ENCODE measurements around the gene PDCD10.
A peak's percentile ranks its signal among the peaks of the same experiment; 100 is the strongest.

Gene PDCD10

DNA sequence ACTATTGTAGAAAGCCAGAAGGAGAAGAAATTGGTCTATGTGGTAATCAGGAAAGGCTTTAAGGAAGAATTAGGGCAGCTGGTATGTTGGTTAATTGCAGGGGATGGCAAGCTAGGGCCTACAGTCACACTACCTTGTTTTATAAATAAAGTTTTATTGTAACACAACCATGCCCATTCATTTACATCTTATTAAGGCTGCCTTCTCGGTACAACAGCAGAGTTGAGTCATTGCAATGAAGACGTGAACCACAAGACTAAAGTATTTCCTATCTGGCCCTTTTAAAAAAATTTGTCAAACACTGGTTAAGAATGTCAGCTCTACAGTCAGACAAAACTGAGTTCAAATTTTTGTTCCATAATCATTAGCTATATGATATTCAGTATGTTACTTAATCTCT is 9.1 kb upstream of the PDCD10 start:
- TF ChIP-seq, protein P1, sequence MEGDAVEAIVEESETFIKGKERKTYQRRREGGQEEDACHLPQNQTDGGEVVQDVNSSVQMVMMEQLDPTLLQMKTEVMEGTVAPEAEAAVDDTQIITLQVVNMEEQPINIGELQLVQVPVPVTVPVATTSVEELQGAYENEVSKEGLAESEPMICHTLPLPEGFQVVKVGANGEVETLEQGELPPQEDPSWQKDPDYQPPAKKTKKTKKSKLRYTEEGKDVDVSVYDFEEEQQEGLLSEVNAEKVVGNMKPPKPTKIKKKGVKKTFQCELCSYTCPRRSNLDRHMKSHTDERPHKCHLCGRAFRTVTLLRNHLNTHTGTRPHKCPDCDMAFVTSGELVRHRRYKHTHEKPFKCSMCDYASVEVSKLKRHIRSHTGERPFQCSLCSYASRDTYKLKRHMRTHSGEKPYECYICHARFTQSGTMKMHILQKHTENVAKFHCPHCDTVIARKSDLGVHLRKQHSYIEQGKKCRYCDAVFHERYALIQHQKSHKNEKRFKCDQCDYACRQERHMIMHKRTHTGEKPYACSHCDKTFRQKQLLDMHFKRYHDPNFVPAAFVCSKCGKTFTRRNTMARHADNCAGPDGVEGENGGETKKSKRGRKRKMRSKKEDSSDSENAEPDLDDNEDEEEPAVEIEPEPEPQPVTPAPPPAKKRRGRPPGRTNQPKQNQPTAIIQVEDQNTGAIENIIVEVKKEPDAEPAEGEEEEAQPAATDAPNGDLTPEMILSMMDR (IDR thresholded peaks at IDR 0.05; ENCODE audit: borderline replicate concordance, insufficient read depth, low read depth, low read length), result no peak

DNA sequence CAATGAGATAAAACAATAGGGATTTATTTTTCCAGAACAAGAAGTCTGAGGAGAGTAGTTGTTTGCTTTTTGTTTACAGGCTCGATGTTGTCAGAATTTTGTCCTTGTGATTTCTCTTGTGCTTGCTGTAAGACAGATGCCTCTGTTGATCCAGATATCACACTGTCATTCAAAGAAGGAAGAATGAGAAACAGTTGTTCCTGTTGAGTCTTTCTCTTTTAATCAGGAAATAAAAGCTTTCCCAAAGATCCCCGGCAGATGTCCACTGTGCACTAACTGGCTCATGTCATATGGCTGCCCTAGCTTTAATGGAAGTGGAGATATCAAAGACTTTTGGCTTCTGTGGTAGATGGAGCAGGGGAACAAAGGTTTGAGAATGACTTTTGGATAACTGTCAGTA is 7.6 kb upstream of the PDCD10 start:
- TF ChIP-seq, protein P1 (IDR thresholded peaks at IDR 0.05; ENCODE audit: borderline replicate concordance, insufficient read depth, low read depth, low read length), result no peak
- H3K4me3 ChIP-seq (ENCODE audit: low read depth, low read length), result no peak overlapping the region

More for the DNA sequence above, 9.1 kb upstream of the PDCD10 start:
- H3K4me3 ChIP-seq (ENCODE audit: low read depth, low read length), result no peak overlapping the region

DNA sequence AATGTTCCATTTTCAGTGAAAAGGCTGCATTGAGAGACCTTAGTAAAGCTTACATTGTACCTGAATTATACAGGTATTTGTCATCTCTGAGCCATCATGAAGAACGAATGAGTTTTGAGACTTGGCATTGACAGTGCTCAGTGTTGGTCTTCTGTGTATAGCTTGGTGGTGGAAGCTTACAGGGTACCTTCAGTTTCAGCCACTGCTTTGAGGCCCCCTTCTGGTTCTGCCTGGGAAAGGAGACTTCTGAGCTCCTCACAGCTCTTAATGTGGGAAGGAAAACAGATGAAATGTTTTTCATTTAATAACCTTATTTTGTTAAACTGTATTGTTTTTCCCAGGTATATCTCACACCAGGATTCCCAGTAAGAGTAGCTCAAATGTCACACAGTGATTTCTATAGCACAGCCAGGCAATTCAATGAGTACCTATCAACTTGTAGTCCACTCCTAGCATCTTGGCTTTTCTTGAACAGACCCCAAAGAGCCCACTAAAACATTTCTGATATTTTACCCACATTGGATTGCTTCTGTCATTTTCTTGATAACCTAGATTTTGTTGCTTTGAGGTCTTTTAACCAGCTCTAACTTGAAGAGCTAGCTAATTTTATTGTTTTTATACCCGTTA is 6.4 kb upstream of the PDCD10 start:
- H3K4me3 ChIP-seq (ENCODE audit: low read depth, low read length), result no peak overlapping the region
- TF ChIP-seq, protein P1 (IDR thresholded peaks at IDR 0.05; ENCODE audit: borderline replicate concordance, insufficient read depth, low read depth, low read length), result peak; percentile 51; the same call in 1 of the 2 replicates

DNA sequence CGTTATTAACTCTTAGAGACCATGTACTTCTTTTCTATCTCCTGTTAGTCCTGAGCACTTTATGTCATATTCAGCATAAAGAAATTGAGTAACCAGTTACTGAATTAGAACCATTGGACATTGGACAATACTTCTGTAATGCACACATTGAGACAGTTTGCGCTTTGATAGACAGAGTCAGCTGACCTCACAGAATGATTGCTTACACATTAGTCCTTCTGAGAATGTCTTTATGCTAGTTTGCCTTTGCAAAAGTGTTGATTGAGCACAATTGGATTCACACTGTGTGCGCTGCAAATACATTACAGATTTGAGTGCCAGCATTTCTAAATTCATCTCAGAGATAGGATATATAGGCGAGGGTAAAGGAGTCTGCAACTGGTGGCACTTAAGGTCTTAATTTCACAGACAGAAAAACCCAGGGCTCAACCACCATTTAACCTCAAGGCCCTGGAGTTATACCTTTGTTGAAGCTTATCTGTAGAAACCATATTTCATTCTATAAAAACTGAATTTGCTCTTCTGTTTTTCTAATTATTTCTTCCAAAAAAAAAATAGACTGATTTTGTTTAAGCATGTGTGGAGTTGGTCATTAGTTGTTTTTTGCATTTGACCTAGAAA is 4.6 kb upstream of the PDCD10 start:
- TF ChIP-seq, protein P1 (IDR thresholded peaks at IDR 0.05; ENCODE audit: borderline replicate concordance, insufficient read depth, low read depth, low read length), result no peak
- no peak overlapping the region for H3K4me3 ChIP-seq (ENCODE audit: low read depth, low read length)

DNA sequence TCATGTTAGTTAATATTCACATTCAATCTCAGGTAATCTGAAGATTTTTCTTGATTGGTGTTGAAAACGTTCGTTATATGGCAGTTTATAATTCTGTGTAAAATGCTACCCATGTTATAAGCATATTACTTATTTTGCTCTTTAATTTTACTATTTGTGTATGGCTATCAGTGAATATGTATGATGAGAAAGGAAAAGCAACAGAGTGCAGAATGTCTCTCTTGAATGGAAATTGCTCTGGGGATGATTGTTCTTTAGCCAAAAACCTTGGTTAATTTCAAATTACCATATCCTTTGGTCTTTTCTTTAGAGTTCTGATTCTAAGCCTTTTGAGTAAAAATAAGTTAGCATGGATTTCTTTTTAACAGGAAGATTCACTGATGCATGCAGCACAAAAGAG is 3.3 kb upstream of the PDCD10 start:
- no peak overlapping the region for H3K4me3 ChIP-seq (ENCODE audit: low read depth, low read length)
- TF ChIP-seq, protein P1 (IDR thresholded peaks at IDR 0.05; ENCODE audit: borderline replicate concordance, insufficient read depth, low read depth, low read length), result no peak

DNA sequence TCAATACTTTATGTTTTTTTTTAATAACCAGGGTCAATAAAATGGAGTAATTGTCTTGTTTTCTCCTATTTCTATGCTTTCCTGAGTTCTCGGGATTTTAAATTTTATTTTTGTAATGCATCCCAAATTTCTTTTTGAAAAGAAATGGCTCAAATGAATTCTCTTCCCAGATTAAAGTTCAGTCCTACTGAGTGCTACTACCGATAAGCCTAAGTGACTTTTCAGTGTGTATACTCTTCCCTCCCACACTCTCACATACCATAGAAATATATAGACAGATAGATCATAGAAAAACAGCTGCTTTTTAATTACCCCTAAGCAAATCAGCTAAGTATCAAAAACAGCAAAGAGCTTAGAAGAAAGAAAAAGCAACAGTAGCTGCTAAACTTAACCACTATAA is 2.3 kb upstream of the PDCD10 start:
- TF ChIP-seq, protein P1 (IDR thresholded peaks at IDR 0.05; ENCODE audit: borderline replicate concordance, insufficient read depth, low read depth, low read length), result no peak
- H3K4me3 ChIP-seq (ENCODE audit: low read depth, low read length), result no peak overlapping the region

DNA sequence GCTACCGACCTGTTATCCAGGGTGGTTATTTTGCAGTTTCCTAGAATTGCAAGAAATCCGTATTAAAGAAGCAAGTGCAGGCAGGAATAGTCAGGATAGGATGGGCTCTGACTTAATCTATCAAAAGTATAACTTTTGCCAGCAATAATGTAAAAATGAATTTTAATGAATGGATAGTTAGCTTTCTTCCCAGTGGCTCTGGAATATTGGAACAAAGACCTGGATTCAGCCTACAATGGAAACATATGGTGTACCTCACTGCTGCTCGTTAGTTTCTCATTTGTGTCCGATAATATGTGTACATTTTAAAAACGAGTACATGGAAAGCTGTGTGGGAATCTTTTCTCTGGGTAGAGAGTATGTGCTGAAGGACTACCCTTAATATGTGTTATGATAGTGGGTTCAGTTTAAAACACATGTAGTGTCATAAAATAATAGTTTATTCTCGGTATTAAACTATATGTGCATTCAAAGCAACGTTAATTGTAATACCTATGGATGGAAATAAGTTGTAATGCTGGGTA is 1.6 kb upstream of the PDCD10 start:
- TF ChIP-seq, protein P1 (IDR thresholded peaks at IDR 0.05; ENCODE audit: borderline replicate concordance, insufficient read depth, low read depth, low read length), result no peak

More for the DNA sequence above, 1.6 kb upstream of the PDCD10 start:
- peak overlapping the region; percentile 83 for H3K4me3 ChIP-seq (ENCODE audit: low read depth, low read length)
